ENCODE results near the gene TMEM242. TPM values are rescaled to one million over a fixed set of nuclear protein-coding genes. Genes with fewer than 3 reads are reported as not detected.
A peak's percentile ranks its signal among the peaks of the same experiment; 100 is the strongest.

The TMEM242 gene
- total and polyA plus RNA-seq, 10 donors, result 3.7 to 16.0 (median 7.2) TPM

DNA sequence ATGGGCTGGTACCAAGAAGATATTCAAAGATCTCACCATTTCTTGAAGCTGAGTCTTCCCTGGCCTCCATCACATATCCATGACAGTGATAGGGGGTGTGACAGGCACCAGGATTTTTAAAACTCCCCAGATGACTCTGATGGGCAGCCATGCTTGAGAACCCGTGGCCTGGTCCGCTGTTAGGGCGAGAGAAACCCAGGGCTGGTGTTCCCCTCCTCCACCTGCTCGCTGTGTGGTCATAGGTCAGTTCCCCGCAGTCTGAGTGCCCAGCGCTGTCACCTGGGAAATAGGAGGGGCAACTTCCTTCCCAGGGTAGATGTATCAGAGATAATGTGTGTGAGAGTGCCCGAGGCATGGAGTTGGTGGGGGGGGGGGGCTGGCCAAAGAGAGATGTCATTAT lies 50.9 kb downstream of the TMEM242 start:
- no peak overlapping the region for H3K4me3 ChIP-seq
- no peaks in the 10 kb centered on the region for H3K27me3 ChIP-seq (replicated peaks in 1 of 7)
- WGBS, 5 donors, result 67 to 87% (median 78%) methylated on average over 7 of the region's 7 CpGs
- no peak overlapping the region for H3K27ac ChIP-seq
- TF ChIP-seq POLR2AphosphoS5 (IDR thresholded peaks at IDR 0.05), result no peak
- no peak for TF ChIP-seq POLR2A (IDR thresholded peaks at IDR 0.05)
- TF ChIP-seq, protein P1, sequence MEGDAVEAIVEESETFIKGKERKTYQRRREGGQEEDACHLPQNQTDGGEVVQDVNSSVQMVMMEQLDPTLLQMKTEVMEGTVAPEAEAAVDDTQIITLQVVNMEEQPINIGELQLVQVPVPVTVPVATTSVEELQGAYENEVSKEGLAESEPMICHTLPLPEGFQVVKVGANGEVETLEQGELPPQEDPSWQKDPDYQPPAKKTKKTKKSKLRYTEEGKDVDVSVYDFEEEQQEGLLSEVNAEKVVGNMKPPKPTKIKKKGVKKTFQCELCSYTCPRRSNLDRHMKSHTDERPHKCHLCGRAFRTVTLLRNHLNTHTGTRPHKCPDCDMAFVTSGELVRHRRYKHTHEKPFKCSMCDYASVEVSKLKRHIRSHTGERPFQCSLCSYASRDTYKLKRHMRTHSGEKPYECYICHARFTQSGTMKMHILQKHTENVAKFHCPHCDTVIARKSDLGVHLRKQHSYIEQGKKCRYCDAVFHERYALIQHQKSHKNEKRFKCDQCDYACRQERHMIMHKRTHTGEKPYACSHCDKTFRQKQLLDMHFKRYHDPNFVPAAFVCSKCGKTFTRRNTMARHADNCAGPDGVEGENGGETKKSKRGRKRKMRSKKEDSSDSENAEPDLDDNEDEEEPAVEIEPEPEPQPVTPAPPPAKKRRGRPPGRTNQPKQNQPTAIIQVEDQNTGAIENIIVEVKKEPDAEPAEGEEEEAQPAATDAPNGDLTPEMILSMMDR (IDR thresholded peaks at IDR 0.05 in 8 of 11, conservative IDR thresholded peaks at IDR 0.05 in 3 of 11), result no peak
- no peaks in the 10 kb centered on the region for H3K36me3 ChIP-seq
- peaks cover 5 to 47% (median 33%) of the 10 kb centered on the region in 6 donors for H3K4me1 ChIP-seq
- H3K9me3 ChIP-seq, result no peaks in the 10 kb centered on the region
- intact Hi-C loops (cut with DNase I; ENCODE audit: low total_unique reads), result loop anchor here (10.0 kb wide), 1 partner anchor 238 kb away; no protein-coding TSS in a partner anchor
- DNase-seq, result peak; percentile 67

DNA sequence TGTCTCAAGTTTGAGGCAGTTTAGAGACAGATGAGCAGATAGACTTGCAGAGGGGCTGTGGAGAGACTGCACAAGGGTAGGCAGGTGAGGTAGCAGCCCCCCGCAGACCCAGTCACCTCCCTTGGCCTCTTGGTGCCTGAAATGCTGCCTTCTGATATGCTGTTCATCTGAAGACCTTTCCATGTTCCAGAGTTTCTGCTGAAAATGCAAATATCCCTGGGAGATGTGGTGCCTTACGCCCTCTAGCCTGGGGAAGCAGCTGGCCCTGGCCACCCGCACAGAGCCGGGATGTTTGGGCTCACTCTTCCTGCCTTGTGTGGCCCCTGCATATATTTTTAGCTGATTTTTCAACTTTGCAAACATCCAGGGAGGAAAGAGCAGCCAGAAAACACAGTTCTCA lies 51.4 kb downstream of the TMEM242 start:
- WGBS, 5 donors, result 73 to 89% (median 84%) methylated on average over 4 of the region's 4 CpGs
- Histone ChIP-seq H3K9me3 (no peaks in the 10 kb centered on the region), H3K27ac (no peak overlapping the region), H3K4me3 (no peak overlapping the region), H3K4me1 (peaks cover 5 to 51% (median 33%) of the 10 kb centered on the region in 6 donors), H3K27me3 (replicated peaks in 1 of 7) (no peaks in the 10 kb centered on the region), H3K36me3 (no peaks in the 10 kb centered on the region)
- DNase-seq, result peak; percentile 45
- intact Hi-C loops (cut with DNase I; ENCODE audit: low total_unique reads), result loop anchor here (10.0 kb wide), 1 partner anchor 237 kb away; no protein-coding TSS in a partner anchor
- TF ChIP-seq, protein P1 (IDR thresholded peaks at IDR 0.05 in 8 of 11, conservative IDR thresholded peaks at IDR 0.05 in 3 of 11), result no peak
- no peak for TF ChIP-seq POLR2AphosphoS5 (IDR thresholded peaks at IDR 0.05)
- TF ChIP-seq POLR2A (IDR thresholded peaks at IDR 0.05), result no peak

DNA sequence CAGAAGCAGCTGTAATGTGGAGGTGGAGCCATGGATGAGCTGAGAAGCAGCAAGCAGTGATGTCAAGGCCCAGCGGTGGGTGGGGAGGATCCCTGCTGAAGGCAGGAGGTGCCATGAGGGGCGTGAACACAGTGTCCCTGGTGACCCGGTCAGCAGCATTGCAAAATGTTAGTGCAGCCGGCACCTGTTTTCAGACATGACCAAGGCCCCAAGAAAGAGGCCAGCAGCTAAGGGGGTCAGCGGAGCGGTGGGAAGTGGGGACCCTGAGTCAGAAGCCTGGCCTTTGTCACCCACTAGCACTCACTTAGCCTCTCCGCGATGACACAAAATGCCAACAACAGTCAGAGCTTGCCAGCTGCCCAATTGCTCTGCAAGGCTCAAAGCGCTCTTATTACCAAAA lies 51.9 kb downstream of the TMEM242 start:
- intact Hi-C loops (cut with DNase I; ENCODE audit: low total_unique reads), result loop anchor here (10.0 kb wide), 1 partner anchor 237 kb away; no protein-coding TSS in a partner anchor
- 92 to 97% (median 95%) methylated on average over 7 to 9 of the region's 9 CpGs for WGBS, 5 donors

DNA sequence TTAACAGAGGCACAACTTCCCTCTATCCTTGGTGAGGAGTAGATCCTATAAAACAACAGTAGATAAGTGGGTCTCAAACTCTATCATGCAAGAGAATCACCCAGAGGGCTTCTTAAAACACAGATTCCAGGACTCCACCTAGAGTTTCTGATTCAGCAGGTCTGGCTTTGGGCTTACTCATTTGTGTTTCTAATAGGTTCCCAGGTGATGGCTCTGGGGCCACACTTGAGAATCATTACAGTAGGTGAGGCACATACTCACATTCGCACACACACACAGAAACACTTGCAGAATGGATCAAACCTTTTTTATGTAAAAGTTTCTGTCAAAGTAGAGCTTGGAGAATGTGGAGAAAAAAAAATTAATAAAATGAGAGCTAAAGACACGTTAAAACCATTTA lies 52.4 kb downstream of the TMEM242 start:
- DNase-seq, result no peak
- intact Hi-C loops (cut with DNase I; ENCODE audit: low total_unique reads), result loop anchor here (10.0 kb wide), 1 partner anchor 236 kb away; no protein-coding TSS in a partner anchor

More for the DNA sequence above, 51.9 kb downstream of the TMEM242 start:
- Histone ChIP-seq H3K4me3 (no peak overlapping the region), H3K27ac (no peak overlapping the region), H3K4me1 (peaks cover 5 to 51% (median 33%) of the 10 kb centered on the region in 6 donors), H3K9me3 (no peaks in the 10 kb centered on the region), H3K27me3 (replicated peaks in 1 of 7) (no peaks in the 10 kb centered on the region), H3K36me3 (no peaks in the 10 kb centered on the region)
- DNase-seq, result peak; percentile 63
- TF ChIP-seq POLR2A (IDR thresholded peaks at IDR 0.05) (no peak), POLR2AphosphoS5 (IDR thresholded peaks at IDR 0.05) (no peak)
- TF ChIP-seq, protein P1 (IDR thresholded peaks at IDR 0.05 in 8 of 11, conservative IDR thresholded peaks at IDR 0.05 in 3 of 11), result no peak

More for the DNA sequence above, 52.4 kb downstream of the TMEM242 start:
- Histone ChIP-seq H3K27ac (no peak overlapping the region), H3K4me1 (peaks cover 5 to 51% (median 33%) of the 10 kb centered on the region in 6 donors), H3K9me3 (no peaks in the 10 kb centered on the region), H3K36me3 (no peaks in the 10 kb centered on the region), H3K27me3 (replicated peaks in 1 of 7) (no peaks in the 10 kb centered on the region), H3K4me3 (no peak overlapping the region)
- 88 to 96% (median 92%) methylated on average over 2 of the region's 2 CpGs for WGBS, 5 donors
- TF ChIP-seq, protein P1 (IDR thresholded peaks at IDR 0.05 in 8 of 11, conservative IDR thresholded peaks at IDR 0.05 in 3 of 11), result no peak
- TF ChIP-seq POLR2A (IDR thresholded peaks at IDR 0.05), result no peak
- TF ChIP-seq POLR2AphosphoS5 (IDR thresholded peaks at IDR 0.05), result no peak

Measured in spleen (tissue), 11 donors.